Erythroblast (primary cell): ENCODE measurements around the gene TRIM61.
A peak's percentile ranks its signal among the peaks of the same experiment; 100 is the strongest.
"Not testable (repeated sequence)": the region's sequence is repeated elsewhere in the genome, so short reads cannot be mapped to it uniquely, and the experiment has no call there.

Experiments
- DNase-seq, 2 experiments: peaks; one replicate each; lab custom pipeline; 2025; lab: John Stamatoyannopoulos, UW
- GATA1 ChIP-seq: IDR thresholded peaks from 2 replicates; pipeline ENCODE4 v1.6.1; 2011; ENCODE audit warnings: low read depth, mild to moderate bottlenecking, control low read depth, low read length, moderate library complexity
- POLR2A ChIP-seq: IDR thresholded peaks from 2 replicates; pipeline ENCODE4 v1.6.1; 2011; ENCODE audit warnings: mild to moderate bottlenecking, low read length

Gene TRIM61

DNA sequence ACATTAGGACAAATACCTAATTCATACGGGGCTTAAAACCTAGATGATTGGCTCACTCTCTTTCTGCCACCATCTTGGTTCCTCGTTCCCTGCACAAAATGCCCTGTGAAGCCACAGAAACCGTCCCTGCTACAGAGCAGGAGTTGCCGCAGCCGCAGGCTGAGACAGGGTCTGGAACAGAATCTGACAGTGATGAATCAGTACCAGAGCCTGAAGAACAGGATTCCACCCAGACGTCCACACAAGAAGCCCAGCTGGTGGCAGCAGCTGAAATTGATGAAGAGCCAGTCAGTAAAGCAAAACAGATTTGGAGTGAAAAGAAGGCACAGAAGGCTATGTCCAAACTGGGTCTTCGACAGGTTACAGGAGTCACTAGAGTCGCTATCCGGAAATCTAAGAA, 34.3 kb downstream of the TRIM61 start:
- TF ChIP-seq GATA1 (no peak), POLR2A (no peak)
- DNase-seq, result no peak

DNA sequence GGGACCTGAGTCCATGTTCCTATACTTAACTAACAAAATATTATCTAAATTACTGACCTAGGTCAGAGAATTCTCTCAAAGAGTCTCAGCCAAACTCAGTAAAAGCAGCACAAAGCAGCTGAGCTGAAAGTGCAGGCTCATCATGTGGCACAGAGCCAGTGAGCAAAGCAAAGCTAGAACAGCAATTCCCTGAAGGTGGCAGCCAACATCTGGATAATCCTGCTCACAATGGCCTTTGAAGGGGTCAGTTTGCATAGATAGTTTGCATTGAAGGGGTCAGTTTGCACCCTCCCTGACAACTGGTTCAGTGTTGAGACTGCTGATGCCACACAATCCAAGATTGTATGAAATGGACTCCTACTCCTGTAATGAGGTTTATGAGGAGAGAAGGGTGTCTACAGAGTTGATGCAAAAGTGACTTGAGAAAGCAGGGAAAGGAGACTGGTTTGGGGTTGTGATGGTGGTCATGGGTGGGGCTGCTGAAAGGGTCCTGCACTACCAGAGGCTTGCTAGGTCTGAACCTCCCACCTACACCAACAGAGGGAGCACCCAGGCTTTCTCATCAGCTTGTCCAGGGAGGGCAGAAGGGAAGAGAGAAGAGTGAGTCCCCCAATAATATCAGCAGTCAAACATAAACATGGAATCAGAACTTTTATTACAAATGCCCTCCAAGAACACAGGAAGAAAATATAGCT, 39.7 kb downstream of the TRIM61 start:
- no peak for TF ChIP-seq GATA1
- no peak for TF ChIP-seq POLR2A
- peak in 1 of 2 experiments; percentile 23 for DNase-seq

DNA sequence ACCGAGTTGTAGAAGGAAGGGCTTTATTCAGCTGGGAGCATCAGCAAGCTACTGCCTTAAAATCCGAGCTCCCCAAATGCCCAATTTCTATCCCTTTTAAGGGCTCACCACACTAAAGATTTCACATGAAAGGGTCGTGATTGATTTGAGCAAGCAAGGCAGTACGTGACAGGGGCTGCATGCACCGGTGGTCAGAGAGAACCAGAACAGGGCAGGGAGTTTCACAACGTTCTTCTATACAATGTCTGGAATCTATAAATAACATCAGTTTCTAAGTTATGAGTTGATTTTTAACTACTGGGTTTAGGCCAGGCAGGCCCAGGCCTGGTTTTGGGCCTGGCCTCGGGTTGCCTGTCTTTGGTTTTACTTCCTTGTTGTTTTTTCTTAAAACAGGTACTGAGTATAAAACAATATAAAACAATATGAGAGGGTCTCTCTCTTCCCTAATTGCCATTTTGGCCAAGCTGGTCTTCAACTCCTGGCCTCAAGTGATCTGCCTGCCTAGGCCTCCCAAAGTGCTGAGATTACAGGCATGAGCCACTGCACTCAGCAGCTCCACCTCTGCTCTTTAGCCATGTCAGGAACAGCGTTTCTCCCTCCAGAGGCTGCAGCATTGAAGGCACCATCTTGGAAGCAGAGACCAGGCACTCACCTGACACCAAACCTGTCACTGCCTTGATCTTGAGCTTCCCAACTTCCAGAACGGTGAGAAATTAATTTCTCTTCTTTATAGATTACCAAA, 41.4 kb downstream of the TRIM61 start:
- DNase-seq, result not testable (repeated sequence)

DNA sequence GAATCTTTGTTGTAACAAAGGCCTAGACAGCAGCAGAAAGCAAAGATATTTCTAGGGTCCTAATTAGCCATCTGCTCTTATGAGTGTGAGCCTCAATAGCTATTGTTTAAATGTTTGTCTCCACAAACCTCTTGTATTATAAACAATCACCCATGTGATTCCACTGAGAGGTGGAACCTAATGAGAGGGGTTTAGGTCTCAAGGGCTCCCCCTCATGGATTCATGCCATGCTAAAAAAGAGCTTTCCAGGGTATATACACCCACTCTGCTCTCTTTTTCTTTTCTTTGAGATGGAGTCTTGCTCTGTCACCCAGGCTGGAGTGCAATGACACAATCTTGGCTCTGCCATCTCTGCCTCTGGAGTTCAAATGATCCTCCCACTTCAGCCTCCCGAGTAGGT, 42.1 kb downstream of the TRIM61 start:
- TF ChIP-seq GATA1 (no peak), POLR2A (no peak)
- no peak for DNase-seq

DNA sequence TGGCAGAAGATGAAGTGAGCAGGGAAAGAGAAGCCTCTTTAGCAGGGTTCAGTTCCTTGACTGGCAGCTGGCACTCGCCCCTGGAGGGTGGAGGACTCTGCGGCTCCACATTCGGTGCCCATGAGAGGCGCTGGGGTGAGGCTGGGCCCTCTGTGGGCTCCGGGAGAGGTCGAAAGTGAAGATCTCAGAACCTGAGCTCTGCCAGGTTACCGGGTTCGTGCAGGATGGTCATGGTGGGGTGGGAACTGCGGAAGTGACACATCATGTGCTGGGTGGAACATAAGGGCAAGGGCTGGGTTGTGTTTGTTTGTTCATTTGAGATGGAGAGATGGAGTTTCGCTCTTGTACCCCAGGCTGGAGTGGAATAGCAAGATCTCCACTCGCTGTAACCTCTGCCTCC, 44.2 kb downstream of the TRIM61 start:
- no peak for DNase-seq
- TF ChIP-seq POLR2A (no peak), GATA1 (no peak)

DNA sequence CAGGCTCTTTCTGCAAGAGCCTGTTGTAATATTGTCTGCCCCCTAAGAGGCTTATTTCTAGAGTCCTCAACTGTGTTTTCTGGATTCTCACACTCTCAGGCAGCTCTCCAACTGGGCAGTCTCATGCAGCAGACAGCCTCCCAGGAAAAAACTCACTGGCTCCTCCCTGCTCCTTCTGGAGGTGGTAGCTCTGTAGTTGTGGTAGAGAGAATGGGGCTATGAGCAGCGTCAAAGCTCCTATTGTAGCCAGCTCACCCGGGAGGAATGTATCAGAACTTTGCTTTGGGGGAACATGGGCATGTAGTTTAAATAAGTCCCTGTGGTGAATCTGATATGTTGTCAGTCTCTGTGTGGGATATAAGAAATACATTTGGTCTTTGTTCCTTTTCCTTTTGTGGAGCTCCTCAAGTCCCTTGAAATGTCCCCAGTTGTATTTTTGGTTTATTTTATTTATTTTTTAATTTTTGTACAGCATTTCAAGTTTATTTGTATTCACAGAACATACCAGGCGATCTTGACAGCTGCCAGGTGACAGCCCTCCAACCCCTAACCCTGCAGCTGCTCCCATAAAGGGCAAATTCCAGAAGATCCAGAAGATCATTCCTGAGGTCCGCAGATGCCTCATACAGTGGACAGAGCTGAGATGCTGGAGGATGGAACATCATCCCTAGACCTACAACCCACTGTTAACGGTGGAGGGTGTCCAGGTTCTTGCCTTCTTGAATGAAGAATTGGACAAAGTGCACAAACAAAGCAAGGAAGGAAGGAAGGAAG, 45.7 kb downstream of the TRIM61 start:
- no peak for DNase-seq
- no peak for TF ChIP-seq GATA1
- no peak for TF ChIP-seq POLR2A

DNA sequence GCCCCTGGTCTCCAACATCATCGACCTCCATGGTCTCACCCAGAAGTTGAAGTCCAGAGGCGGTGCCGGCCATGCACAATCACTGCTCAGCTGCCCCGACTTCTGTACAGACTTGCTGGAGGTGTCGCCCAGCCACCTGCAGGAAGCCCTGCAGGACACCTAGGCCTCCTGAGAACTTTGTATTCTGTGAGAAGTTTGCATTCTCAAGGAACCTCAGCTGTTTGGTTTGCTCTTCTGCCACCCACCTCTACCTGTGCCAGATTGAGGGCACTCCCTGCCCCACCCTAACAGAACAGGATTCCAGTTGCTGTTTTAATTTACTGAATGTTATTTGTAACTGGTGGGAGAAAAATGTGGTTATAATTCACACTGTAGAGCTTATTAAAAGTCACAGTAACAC, 46.8 kb downstream of the TRIM61 start:
- no peak for DNase-seq
- TF ChIP-seq POLR2A (no peak), GATA1 (no peak)

DNA sequence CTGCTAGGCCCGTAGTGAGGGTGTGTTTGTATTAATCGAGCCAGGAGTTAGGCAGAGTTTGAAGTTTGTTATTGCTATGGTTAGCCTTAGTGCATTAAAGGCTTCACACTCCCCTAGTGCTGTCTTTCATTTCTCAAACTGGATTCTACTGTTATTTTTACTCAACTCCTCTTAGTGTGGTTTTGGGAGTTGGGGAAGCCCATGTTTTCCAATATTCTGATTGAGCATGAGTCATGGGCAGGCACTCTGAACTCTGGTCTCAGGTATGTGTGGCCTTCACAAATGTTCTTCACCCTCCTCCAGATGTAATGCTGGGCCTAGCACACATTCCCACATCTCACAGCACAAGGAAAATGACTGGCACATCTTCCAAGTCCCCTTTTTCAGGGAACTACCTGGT, 50.4 kb downstream of the TRIM61 start:
- not testable (repeated sequence) for DNase-seq

DNA sequence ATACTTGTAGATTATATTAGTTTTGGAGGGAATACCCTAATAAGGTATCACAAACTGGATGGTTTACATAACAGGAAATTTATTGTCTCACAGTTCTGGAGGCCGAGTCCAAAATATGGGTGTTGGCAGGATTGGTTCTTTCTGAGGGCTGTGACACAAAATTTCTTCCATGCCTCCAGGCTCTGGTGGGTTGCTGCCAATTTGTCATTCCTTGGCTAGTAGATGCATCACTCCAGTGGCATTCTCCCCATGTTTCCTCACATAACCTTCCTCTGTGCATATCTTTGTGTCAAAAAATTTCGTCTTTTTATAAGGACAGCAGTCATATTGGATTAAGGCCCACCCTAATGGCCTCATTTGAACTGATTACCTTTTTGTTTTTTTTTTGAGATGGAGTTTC, 51.2 kb downstream of the TRIM61 start:
- TF ChIP-seq POLR2A, result no peak
- TF ChIP-seq GATA1, result no peak
- no peak for DNase-seq

DNA sequence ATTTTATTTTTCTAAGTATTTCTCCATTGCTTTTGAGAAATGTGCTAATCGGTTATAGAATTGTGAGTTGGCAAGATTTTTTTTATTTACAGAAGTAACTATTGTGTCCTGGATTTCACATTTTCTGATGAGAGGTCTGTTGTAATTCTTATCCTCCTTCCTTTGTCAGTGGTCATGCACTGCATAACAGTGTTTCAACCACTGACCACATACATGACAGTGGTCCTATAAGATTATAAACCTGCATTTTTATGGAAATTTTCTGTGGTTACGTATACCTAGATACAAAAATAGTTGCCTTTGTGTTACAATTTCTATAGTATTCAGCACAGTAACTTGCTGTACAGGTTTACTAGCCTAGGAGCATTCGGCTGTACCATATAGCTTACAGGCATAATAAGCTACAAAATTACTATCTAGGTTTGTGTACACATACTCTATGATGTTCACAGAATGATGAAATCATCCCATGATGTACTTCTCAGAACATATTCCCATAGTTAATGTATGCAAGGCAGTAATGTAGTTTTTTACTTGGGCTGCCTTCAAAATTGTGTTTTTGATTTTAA, 52.7 kb downstream of the TRIM61 start:
- TF ChIP-seq POLR2A (no peak), GATA1 (no peak)
- no peak for DNase-seq

DNA sequence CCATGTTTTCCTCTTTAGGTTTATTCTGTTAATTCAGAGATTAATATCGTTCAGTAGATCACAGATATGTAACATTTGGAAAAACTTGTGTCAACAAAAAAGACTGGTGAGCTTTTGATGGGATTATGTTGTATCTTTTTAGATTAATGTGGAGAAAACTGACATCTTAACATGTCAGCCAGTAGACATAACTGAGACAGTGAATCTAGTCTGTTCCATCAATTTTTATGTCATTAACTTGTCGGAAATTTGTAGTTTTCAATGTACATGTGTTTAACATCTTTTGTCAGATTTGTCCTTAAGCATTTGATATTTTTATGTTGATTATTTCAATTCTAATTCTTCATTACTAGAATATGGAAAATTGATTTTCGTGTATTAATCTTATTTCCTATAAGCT, 58.5 kb downstream of the TRIM61 start:
- DNase-seq, result no peak
- TF ChIP-seq GATA1 (no peak), POLR2A (no peak)
